H9 (cell line): ENCODE data around the gene CHD1. TPM values are rescaled to one million over a fixed set of nuclear protein-coding genes. Genes with fewer than 3 reads are reported as not detected.

Source experiments
- DNase-seq: peaks from one replicate; pipeline ENCODE4 v3.0.0-alpha.2; 2017
- H2AFZ ChIP-seq: one replicate; pipeline ENCODE4 v1.6.1; 2013; ENCODE audit warnings: mild to moderate bottlenecking, low read length, control low read depth, moderate library complexity
- H2AK5ac ChIP-seq: 2 replicates; pipeline ENCODE4 v1.6.1; 2013; ENCODE audit warnings: low read length, control low read depth, mixed read lengths; ENCODE audit not compliant: insufficient read length
- H2BK120ac ChIP-seq: one replicate; pipeline ENCODE4 v1.6.1; 2013; ENCODE audit warnings: low read depth, mild to moderate bottlenecking, low read length, control low read depth, inconsistent platforms; ENCODE audit not compliant: poor library complexity, severe bottlenecking
- H2BK12ac ChIP-seq: 2 replicates; pipeline ENCODE4 v1.6.1; 2013; ENCODE audit warnings: low read length, control low read depth, mixed read lengths, low read depth; ENCODE audit not compliant: insufficient read length
- H2BK15ac ChIP-seq: 2 replicates; pipeline ENCODE4 v1.6.1; 2013; ENCODE audit warnings: low read depth, low read length, control low read depth
- H2BK20ac ChIP-seq: one replicate; pipeline ENCODE4 v1.6.1; 2013; ENCODE audit warnings: low read depth, mild to moderate bottlenecking, low read length, control low read depth, inconsistent platforms; ENCODE audit not compliant: poor library complexity, severe bottlenecking
- H2BK5ac ChIP-seq: 2 replicates; pipeline ENCODE4 v1.6.1; 2013; ENCODE audit warnings: low read length, control low read depth, mixed read lengths; ENCODE audit not compliant: insufficient read length
- H3K14ac ChIP-seq: 2 replicates; pipeline ENCODE4 v1.6.1; 2013; ENCODE audit warnings: low read length, control low read depth; ENCODE audit not compliant: insufficient read depth
- H3K18ac ChIP-seq: 2 replicates; pipeline ENCODE4 v1.6.1; 2013; ENCODE audit warnings: low read depth, mild to moderate bottlenecking, mixed read lengths, low read length, control low read depth; ENCODE audit not compliant: insufficient read length
- H3K23ac ChIP-seq: 2 replicates; pipeline ENCODE4 v1.6.1; 2013; ENCODE audit warnings: low read length, control low read depth, mixed read lengths, low read depth; ENCODE audit not compliant: insufficient read length
- H3K23me2 ChIP-seq: 2 replicates; pipeline ENCODE4 v1.6.1; 2013; ENCODE audit warnings: low read depth, mild to moderate bottlenecking, mixed read lengths, low read length, control low read depth; ENCODE audit not compliant: insufficient read length, poor library complexity, severe bottlenecking
- H3K27ac ChIP-seq: 2 replicates; pipeline ENCODE4 v1.5.1; 2013; ENCODE audit warnings: low read length, control low read depth, mixed read lengths, low read depth; ENCODE audit not compliant: insufficient read length
- H3K27me3 ChIP-seq: 2 replicates; pipeline ENCODE4 v1.6.1; 2013; ENCODE audit warnings: low read length, control low read depth, inconsistent platforms; ENCODE audit not compliant: insufficient read depth
- H3K4ac ChIP-seq: 2 replicates; pipeline ENCODE4 v1.6.1; 2013; ENCODE audit warnings: low read depth, mild to moderate bottlenecking, control low read depth, inconsistent platforms, low read length, moderate library complexity
- H3K4me1 ChIP-seq: 2 replicates; pipeline ENCODE4 v1.6.1; 2013; ENCODE audit warnings: low read length, control low read depth, inconsistent platforms; ENCODE audit not compliant: insufficient read depth
- H3K4me2 ChIP-seq: 2 replicates; pipeline ENCODE4 v1.6.1; 2013; ENCODE audit warnings: low read length, control low read depth, mixed read lengths; ENCODE audit not compliant: insufficient read length, insufficient read depth
- H3K56ac ChIP-seq: 2 replicates; pipeline ENCODE4 v1.6.1; 2013; ENCODE audit warnings: low read depth, mild to moderate bottlenecking, mixed read lengths, low read length, control low read depth; ENCODE audit not compliant: insufficient read length
- H3K79me1 ChIP-seq: 2 replicates; pipeline ENCODE4 v1.6.1; 2013; ENCODE audit warnings: low read depth, mild to moderate bottlenecking, moderate library complexity, low read length, control low read depth, inconsistent platforms; ENCODE audit not compliant: insufficient read depth, poor library complexity, severe bottlenecking
- H3K79me2 ChIP-seq: 2 replicates; pipeline ENCODE4 v1.6.1; 2013; ENCODE audit warnings: low read length, control low read depth, inconsistent platforms; ENCODE audit not compliant: insufficient read depth
- H3K9ac ChIP-seq: 2 replicates; pipeline ENCODE4 v1.6.1; 2013; ENCODE audit warnings: low read length, control low read depth, mixed read lengths; ENCODE audit not compliant: insufficient read length; ENCODE audit errors: extremely low read depth
- H3K9me3 ChIP-seq: one replicate; pipeline ENCODE4 v1.6.1; 2013; ENCODE audit warnings: low read depth, low read length, inconsistent platforms; ENCODE audit not compliant: control insufficient read depth
- H3T11ph ChIP-seq: one replicate; pipeline ENCODE4 v1.6.1; 2013; ENCODE audit warnings: mild to moderate bottlenecking, low read length, control low read depth, inconsistent platforms
- H4K20me1 ChIP-seq: one replicate; pipeline ENCODE4 v1.6.1; 2013; ENCODE audit not compliant: control insufficient read depth, insufficient read length, insufficient read depth
- H4K5ac ChIP-seq: 2 replicates; pipeline ENCODE4 v1.6.1; 2013; ENCODE audit warnings: low read depth, mild to moderate bottlenecking, mixed read lengths, low read length, control low read depth; ENCODE audit not compliant: insufficient read length
- H4K8ac ChIP-seq: replicated peaks from 2 replicates; pipeline ENCODE4 v1.6.1; 2013; ENCODE audit warnings: low read length, control low read depth, mixed read lengths, low read depth; ENCODE audit not compliant: insufficient read length
- H4K91ac ChIP-seq: 2 replicates; pipeline ENCODE4 v1.6.1; 2013; ENCODE audit warnings: low read depth, mild to moderate bottlenecking, moderate library complexity, mixed read lengths, low read length, control low read depth; ENCODE audit not compliant: insufficient read length
- H3K27ac Mint-ChIP-seq, 3 experiments: 2 replicates in 2 of 3; 3 replicates in 1 of 3; pipeline ENCODE4 v1.8.0; 2020 to 2021; ENCODE audit warnings: mixed read lengths in 3 of 3, mild to moderate bottlenecking in 1 of 3, moderate library complexity in 1 of 3
- H3K27me3 Mint-ChIP-seq: 2 replicates; pipeline ENCODE4 v1.8.0; 2021; ENCODE audit warnings: low read depth, mild to moderate bottlenecking, moderate library complexity, mixed read lengths
- H3K36me3 Mint-ChIP-seq, 3 experiments: 2 replicates in 2 of 3; 3 replicates in 1 of 3; pipeline ENCODE4 v1.8.0; 2020 to 2021; ENCODE audit warnings: low read depth in 3 of 3, mixed read lengths in 3 of 3; ENCODE audit not compliant: insufficient read depth in 1 of 3
- H3K4me1 Mint-ChIP-seq, 2 experiments: 2 replicates each; pipeline ENCODE4 v1.8.0; 2020; ENCODE audit warnings: mixed read lengths in 2 of 2
- H3K4me3 Mint-ChIP-seq, 2 experiments: 2 replicates in 1 of 2; 3 replicates in 1 of 2; pipeline ENCODE4 v1.8.0; 2020 to 2021; ENCODE audit warnings: mild to moderate bottlenecking in 2 of 2, mixed read lengths in 2 of 2, moderate library complexity in 1 of 2
- H3K9me3 Mint-ChIP-seq, 2 experiments: 2 replicates in 1 of 2; 3 replicates in 1 of 2; pipeline ENCODE4 v1.8.0; 2020; ENCODE audit warnings: mild to moderate bottlenecking in 2 of 2, mixed read lengths in 2 of 2, moderate library complexity in 1 of 2
- CTCF ChIP-seq: fragments of 200-600 bp; sonication (generic); conservative IDR thresholded peaks from 3 replicates; pipeline ENCODE4 v1.8.0; 2021; ENCODE audit warnings: antibody characterized with exemption, mild to moderate bottlenecking
- WGBS: extraction: QIAGEN DNeasy Blood & Tissue Kit; methylation state at CpG from one replicate; pipeline ENCODE4 v1.1.7; 2013; ENCODE audit warnings: missing lambda C conversion rate, low lambda C conversion rate, mixed read lengths; ENCODE audit not compliant: insufficient read length; ENCODE audit errors: extremely low coverage; 5-methylcytosine and 5-hydroxymethylcytosine counted together
- total RNA-seq: library from RNA; stranded (reverse); gene quantifications from 2 replicates; pipeline ENCODE4 v1.2.1, GENCODE V29; 2021

CHD1 gene
- total RNA-seq, 1 experiment from 2014 or later = 62.7 TPM

DNA sequence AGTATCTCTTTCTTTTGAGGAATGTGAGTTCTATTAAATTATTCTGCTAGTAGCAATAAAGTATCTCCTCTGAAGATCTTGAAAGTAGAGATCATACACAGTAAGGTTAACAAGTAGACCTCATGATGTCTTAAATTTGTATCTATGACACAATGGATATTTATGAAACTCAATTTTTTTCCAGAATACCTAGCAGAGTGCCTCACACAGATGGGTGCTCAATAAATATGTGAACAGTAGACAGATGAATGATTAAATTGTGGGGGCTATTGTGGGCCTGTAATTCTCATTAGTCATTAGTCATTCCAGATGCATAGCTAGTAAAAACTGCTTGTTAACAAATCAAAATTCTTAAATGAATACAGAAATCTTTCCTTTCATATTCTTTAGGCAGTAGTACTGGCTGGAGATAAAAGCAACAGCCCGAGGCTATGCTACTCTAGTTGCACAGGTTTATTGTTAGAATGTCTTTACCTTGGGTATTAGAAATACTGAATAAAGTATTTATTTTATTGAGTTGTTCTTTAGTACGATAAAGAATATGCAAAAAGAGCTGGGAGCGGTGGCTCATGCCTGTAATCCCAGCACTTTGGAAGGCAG is 22.0 kb downstream of the CHD1 start:
- Mint-ChIP-seq H3K4me3 (no peak overlapping the region), H3K4me1 (peaks cover 27% of the 10 kb centered on the region in 2 experiments), H3K27me3 (no peaks in the 10 kb centered on the region), H3K9me3 (no peaks in the 10 kb centered on the region), H3K36me3 (peaks cover 10 to 44% (median 23%) of the 10 kb centered on the region in 3 experiments; a peak in 5 of 7 replicates), H3K27ac (peak overlapping the region in 1 of 3 experiments; percentile 69; a peak in 1 of 7 replicates)
- H3K23me2 ChIP-seq = no peaks in the 10 kb centered on the region
- H4K5ac ChIP-seq = no peak overlapping the region
- H3K79me2 ChIP-seq = no peaks in the 10 kb centered on the region; the same call in 1 of the 2 replicates
- no peaks in the 10 kb centered on the region; the same call in 1 of the 2 replicates for H3K4me1 ChIP-seq
- no peak overlapping the region for H3K4me2 ChIP-seq
- H2AFZ ChIP-seq = no peak overlapping the region
- no peak overlapping the region for H3K23ac ChIP-seq
- no peak overlapping the region for H3K9ac ChIP-seq
- H3K27me3 ChIP-seq = no peaks in the 10 kb centered on the region
- H3K56ac ChIP-seq = no peak overlapping the region
- WGBS = no CpG with 5 or more reads among the region's 3 CpGs
- H4K91ac ChIP-seq = no peak overlapping the region
- no peak overlapping the region for H3K14ac ChIP-seq
- H2BK15ac ChIP-seq = no peak overlapping the region
- no peak overlapping the region for H3K18ac ChIP-seq
- no peaks in the 10 kb centered on the region for H3K9me3 ChIP-seq
- no peaks in the 10 kb centered on the region for H4K20me1 ChIP-seq
- H3K79me1 ChIP-seq = no peaks in the 10 kb centered on the region
- H2BK120ac ChIP-seq = no peak overlapping the region
- no peak overlapping the region for H2BK12ac ChIP-seq
- H4K8ac ChIP-seq = no peak overlapping the region
- H2BK5ac ChIP-seq = no peak overlapping the region
- DNase-seq = no peak
- no peak overlapping the region for H2AK5ac ChIP-seq
- TF ChIP-seq CTCF = no peak
- H3T11ph ChIP-seq = no peak overlapping the region
- no peak overlapping the region for H2BK20ac ChIP-seq
- H3K27ac ChIP-seq = no peak overlapping the region
- H3K4ac ChIP-seq = no peak overlapping the region
